Trophoblast cell (in vitro differentiated cells and primary cell): ENCODE results near the gene MCTP2.
A peak's percentile ranks its signal among the peaks of the same experiment; 100 is the strongest.

Source experiments
- DNase-seq, 2 donors: peaks; one replicate each; pipeline ENCODE4 v3.0.0-alpha.2; 2016
- H2AFZ ChIP-seq: 2 replicates; pipeline ENCODE4 v1.6.1; 2013; ENCODE audit warnings: low read length, moderate library complexity, mild to moderate bottlenecking; ENCODE audit not compliant: insufficient read depth, poor library complexity
- H2AK5ac ChIP-seq: 2 replicates; pipeline ENCODE4 v1.6.1; 2013; ENCODE audit warnings: mild to moderate bottlenecking, low read length
- H2BK120ac ChIP-seq: 2 replicates; pipeline ENCODE4 v1.6.1; 2013; ENCODE audit warnings: low read length, mild to moderate bottlenecking, moderate library complexity; ENCODE audit not compliant: insufficient read depth, poor library complexity
- H2BK12ac ChIP-seq: 2 replicates; pipeline ENCODE4 v1.6.1; 2013; ENCODE audit warnings: mild to moderate bottlenecking, low read length, moderate library complexity
- H2BK5ac ChIP-seq: 2 replicates; pipeline ENCODE4 v1.6.1; 2013; ENCODE audit warnings: low read length, low read depth, moderate library complexity, mild to moderate bottlenecking; ENCODE audit not compliant: poor library complexity
- H3K14ac ChIP-seq: 2 replicates; pipeline ENCODE4 v1.6.1; 2013; ENCODE audit warnings: mild to moderate bottlenecking, low read length
- H3K18ac ChIP-seq: 2 replicates; pipeline ENCODE4 v1.6.1; 2013; ENCODE audit warnings: mild to moderate bottlenecking, low read length
- H3K23ac ChIP-seq: 2 replicates; pipeline ENCODE4 v1.6.1; 2013; ENCODE audit warnings: low read length
- H3K27ac ChIP-seq: 2 replicates; pipeline ENCODE4 v1.5.1; 2013; ENCODE audit warnings: low read depth, mild to moderate bottlenecking, inconsistent platforms, low read length, moderate library complexity
- H3K27me3 ChIP-seq: 2 replicates; pipeline ENCODE4 v1.6.1; 2013; ENCODE audit warnings: inconsistent platforms, mild to moderate bottlenecking, low read length, moderate library complexity; ENCODE audit not compliant: insufficient read depth
- H3K36me3 ChIP-seq, 2 experiments: 1 replicate in 1 of 2; 2 replicates in 1 of 2; pipeline ENCODE4 v1.6.1; 2013; ENCODE audit warnings: low read length in 2 of 2, mild to moderate bottlenecking in 2 of 2, moderate library complexity in 1 of 2; ENCODE audit not compliant: insufficient read depth in 2 of 2, control insufficient read depth in 1 of 2
- H3K4ac ChIP-seq: 2 replicates; pipeline ENCODE4 v1.6.1; 2013; ENCODE audit warnings: low read depth, mild to moderate bottlenecking, low read length, moderate library complexity
- H3K4me1 ChIP-seq, 2 experiments: 1 replicate in 1 of 2; 2 replicates in 1 of 2; pipeline ENCODE4 v1.6.1; 2013; ENCODE audit warnings: low read length in 2 of 2, mild to moderate bottlenecking in 2 of 2, moderate library complexity in 1 of 2; ENCODE audit not compliant: insufficient read depth in 2 of 2, control insufficient read depth in 1 of 2
- H3K4me2 ChIP-seq: 2 replicates; pipeline ENCODE4 v1.6.1; 2013; ENCODE audit warnings: inconsistent platforms, mild to moderate bottlenecking, low read length, moderate library complexity
- H3K4me3 ChIP-seq: 2 replicates; pipeline ENCODE4 v1.5.1; 2013; ENCODE audit warnings: mild to moderate bottlenecking, low read depth, low read length, inconsistent platforms
- H3K79me1 ChIP-seq: one replicate; pipeline ENCODE4 v1.6.1; 2013; ENCODE audit warnings: low read length
- H3K79me2 ChIP-seq: 2 replicates; pipeline ENCODE4 v1.6.1; 2013; ENCODE audit warnings: low read length, mild to moderate bottlenecking; ENCODE audit not compliant: control insufficient read depth, insufficient read depth, poor library complexity
- H3K9ac ChIP-seq: 2 replicates; pipeline ENCODE4 v1.6.1; 2013; ENCODE audit warnings: mild to moderate bottlenecking, low read length
- H3K9me3 ChIP-seq: 2 replicates; pipeline ENCODE4 v1.6.1; 2013; ENCODE audit warnings: low read depth, mild to moderate bottlenecking, control low read depth, inconsistent platforms, low read length; ENCODE audit not compliant: insufficient read depth
- H4K12ac ChIP-seq: 2 replicates; pipeline ENCODE4 v1.6.1; 2013; ENCODE audit warnings: low read depth, mild to moderate bottlenecking, low read length, moderate library complexity
- H4K8ac ChIP-seq: 2 replicates; pipeline ENCODE4 v1.6.1; 2013; ENCODE audit warnings: low read depth, mild to moderate bottlenecking, low read length, moderate library complexity
- H4K91ac ChIP-seq: one replicate; pipeline ENCODE4 v1.6.1; 2013; ENCODE audit warnings: low read depth, mild to moderate bottlenecking, low read length, moderate library complexity
- WGBS: extraction: QIAGEN DNeasy Blood & Tissue Kit; methylation state at CpG from one replicate; pipeline ENCODE4 v1.1.7; 2013; ENCODE audit warnings: missing lambda C conversion rate; ENCODE audit not compliant: insufficient read length, insufficient coverage; ENCODE audit errors: extremely low coverage; 5-methylcytosine and 5-hydroxymethylcytosine counted together

Gene MCTP2

GRCh38 chr15:94353488-94353820, 122.1 kb downstream of the MCTP2 start:
- Histone ChIP-seq H3K79me1 (no peaks in the 10 kb centered on the region), H4K8ac (no peak overlapping the region)

GRCh38 chr15:94354655-94355054, 123.3 kb downstream of the MCTP2 start:
- no CpG with 5 or more reads among the region's 9 CpGs for WGBS
- H4K12ac ChIP-seq: no peak overlapping the region
- no peak overlapping the region for H3K14ac ChIP-seq
- peaks cover 2% of the 10 kb centered on the region in 2 experiments for H3K36me3 ChIP-seq
- no peak overlapping the region for H3K4me2 ChIP-seq
- no peak overlapping the region for H2BK5ac ChIP-seq
- no peaks in the 10 kb centered on the region for H3K79me1 ChIP-seq
- no peak overlapping the region for H2BK120ac ChIP-seq
- H4K91ac ChIP-seq: no peak overlapping the region
- H3K9me3 ChIP-seq: peaks cover under 1% of the 10 kb centered on the region
- H3K4me3 ChIP-seq: no peak overlapping the region
- H2BK12ac ChIP-seq: no peak overlapping the region
- no peak overlapping the region for H4K8ac ChIP-seq
- DNase-seq: peak in 1 of 2 donors; percentile 9
- no peak overlapping the region for H3K4ac ChIP-seq
- peaks cover 0 to 3% of the 10 kb centered on the region in 2 experiments for H3K4me1 ChIP-seq
- H3K18ac ChIP-seq: no peak overlapping the region
- no peaks in the 10 kb centered on the region for H3K79me2 ChIP-seq
- no peak overlapping the region for H3K27ac ChIP-seq
- no peaks in the 10 kb centered on the region for H3K27me3 ChIP-seq
- no peak overlapping the region for H3K23ac ChIP-seq
- no peak overlapping the region for H2AFZ ChIP-seq
- H3K9ac ChIP-seq: no peak overlapping the region
- no peak overlapping the region for H2AK5ac ChIP-seq

More at GRCh38 chr15:94353488-94353820, 122.1 kb downstream of the MCTP2 start:
- Histone ChIP-seq H3K36me3 (peaks cover 2% of the 10 kb centered on the region in 2 experiments), H2BK5ac (no peak overlapping the region), H4K12ac (no peak overlapping the region), H3K23ac (no peak overlapping the region), H3K27ac (no peak overlapping the region), H3K4me2 (no peak overlapping the region), H3K4me1 (peaks cover 0 to 3% of the 10 kb centered on the region in 2 experiments), H4K91ac (no peak overlapping the region), H2AFZ (no peak overlapping the region), H3K14ac (no peak overlapping the region), H3K9me3 (no peaks in the 10 kb centered on the region), H2AK5ac (no peak overlapping the region), H3K4me3 (no peak overlapping the region), H3K79me2 (no peaks in the 10 kb centered on the region), H3K9ac (no peak overlapping the region), H2BK120ac (no peak overlapping the region), H3K18ac (no peak overlapping the region), H3K27me3 (no peaks in the 10 kb centered on the region), H2BK12ac (no peak overlapping the region), H3K4ac (no peak overlapping the region)
- DNase-seq: no peak
- no CpG with 5 or more reads among the region's 3 CpGs for WGBS

- Histone ChIP-seq H4K91ac (no peak overlapping the region), H3K36me3 (no peaks in the 10 kb centered on the region), H3K4me2 (no peak overlapping the region), H3K27ac (no peak overlapping the region), H3K9ac (peak overlapping the region; percentile 61), H3K4ac (no peak overlapping the region), H2BK12ac (no peak overlapping the region), H3K14ac (no peak overlapping the region), H2AK5ac (no peak overlapping the region), H3K79me1 (no peaks in the 10 kb centered on the region), H3K18ac (no peak overlapping the region), H2AFZ (no peak overlapping the region), H3K79me2 (no peaks in the 10 kb centered on the region), H2BK120ac (no peak overlapping the region), H4K12ac (no peak overlapping the region), H3K4me3 (no peak overlapping the region), H2BK5ac (no peak overlapping the region), H3K23ac (no peak overlapping the region), H3K27me3 (no peaks in the 10 kb centered on the region), H3K4me1 (no peaks in the 10 kb centered on the region), H4K8ac (no peak overlapping the region), H3K9me3 (peaks cover 2% of the 10 kb centered on the region)
- peak; percentile 64 to 87 for DNase-seq
- WGBS: no CpG with 5 or more reads among the region's 3 CpGs
These were observed 128.4 kb downstream of the MCTP2 start for GRCh38 chr15:94359716-94360115.

DNA sequence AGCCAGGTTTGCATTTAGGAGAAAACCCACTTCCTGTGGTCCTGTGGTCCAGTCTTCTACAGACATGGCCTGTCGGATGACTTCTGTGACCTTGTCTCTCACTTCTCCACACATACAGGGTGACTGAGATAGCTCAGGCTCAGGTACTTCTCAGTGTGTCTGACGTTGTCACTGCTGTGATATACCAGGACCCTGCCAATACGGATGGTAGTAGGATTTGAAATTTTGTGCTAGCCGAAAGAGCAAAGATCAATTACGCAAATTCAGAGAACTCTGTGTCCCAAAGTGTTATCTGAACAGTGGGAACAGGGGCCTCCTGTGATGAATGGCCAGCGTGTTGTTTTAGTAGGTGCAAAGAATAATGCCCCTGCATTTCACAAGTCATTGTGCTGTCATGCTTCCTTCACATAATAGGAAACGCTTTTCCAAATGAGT, 128.9 kb downstream of the MCTP2 start:
- WGBS: no CpG with 5 or more reads among the region's 7 CpGs
- no peaks in the 10 kb centered on the region for H3K27me3 ChIP-seq

More for the DNA sequence above, 128.9 kb downstream of the MCTP2 start:
- H2BK12ac ChIP-seq: no peak overlapping the region
- H2BK120ac ChIP-seq: no peak overlapping the region
- H4K8ac ChIP-seq: no peak overlapping the region
- no peak overlapping the region for H3K14ac ChIP-seq
- no peak overlapping the region for H4K91ac ChIP-seq
- no peak overlapping the region for H3K4me3 ChIP-seq
- no peak overlapping the region for H2BK5ac ChIP-seq
- H3K4ac ChIP-seq: no peak overlapping the region
- DNase-seq: no peak
- H4K12ac ChIP-seq: no peak overlapping the region
- peaks cover 2% of the 10 kb centered on the region for H3K9me3 ChIP-seq
- no peak overlapping the region for H3K18ac ChIP-seq
- H3K4me2 ChIP-seq: no peak overlapping the region
- H3K79me2 ChIP-seq: no peaks in the 10 kb centered on the region
- no peaks in the 10 kb centered on the region for H3K4me1 ChIP-seq
- no peak overlapping the region for H2AK5ac ChIP-seq
- H3K27ac ChIP-seq: no peak overlapping the region
- H3K36me3 ChIP-seq: no peaks in the 10 kb centered on the region
- no peaks in the 10 kb centered on the region for H3K79me1 ChIP-seq
- H3K23ac ChIP-seq: no peak overlapping the region
- no peak overlapping the region for H2AFZ ChIP-seq
- no peak overlapping the region for H3K9ac ChIP-seq
